Mesenchymal stem cell (in vitro differentiated cells and primary cell): ENCODE results near the gene MARVELD2.
"Not testable (repeated sequence)": the region's sequence is repeated elsewhere in the genome, so short reads cannot be mapped to it uniquely, and the experiment has no call there.

ENCODE experiments used
- DNase-seq: peaks from one replicate; pipeline ENCODE4 v3.0.0-alpha.2; 2013
- H2AFZ ChIP-seq: one replicate; pipeline ENCODE4 v1.6.1; 2013; ENCODE audit warnings: low read depth, mild to moderate bottlenecking, control low read depth, inconsistent platforms, low read length, moderate library complexity
- H2AK5ac ChIP-seq: 2 replicates; pipeline ENCODE4 v1.6.1; 2013; ENCODE audit warnings: low read length, moderate library complexity, mild to moderate bottlenecking, inconsistent platforms; ENCODE audit not compliant: severe bottlenecking
- H2BK120ac ChIP-seq: one replicate; pipeline ENCODE4 v1.6.1; 2013; ENCODE audit warnings: low read depth, mild to moderate bottlenecking, inconsistent platforms, low read length, moderate library complexity
- H2BK12ac ChIP-seq, 2 experiments: one replicate each; pipeline ENCODE4 v1.6.1; 2013; ENCODE audit warnings: inconsistent platforms in 2 of 2, low read length in 2 of 2, mild to moderate bottlenecking in 2 of 2, moderate library complexity in 2 of 2, control low read depth in 1 of 2
- H2BK15ac ChIP-seq: one replicate; pipeline ENCODE4 v1.6.1; 2013; ENCODE audit warnings: mild to moderate bottlenecking, low read depth, inconsistent platforms; ENCODE audit not compliant: poor library complexity, severe bottlenecking
- H2BK5ac ChIP-seq: 2 replicates; pipeline ENCODE4 v1.6.1; 2013; ENCODE audit warnings: low read depth, mild to moderate bottlenecking, low read length, control low read depth, inconsistent platforms; ENCODE audit not compliant: poor library complexity, severe bottlenecking
- H3K14ac ChIP-seq, 2 experiments: one replicate each; pipeline ENCODE4 v1.6.1; 2013; ENCODE audit warnings: inconsistent platforms in 2 of 2, low read length in 2 of 2, control low read depth in 1 of 2, mild to moderate bottlenecking in 1 of 2, moderate library complexity in 1 of 2
- H3K18ac ChIP-seq, 2 experiments: one replicate each; pipeline ENCODE4 v1.6.1; 2013; ENCODE audit warnings: inconsistent platforms in 2 of 2, low read length in 2 of 2, control low read depth in 1 of 2, low read depth in 1 of 2, mild to moderate bottlenecking in 1 of 2
- H3K23ac ChIP-seq, 2 experiments: one replicate each; pipeline ENCODE4 v1.6.1; 2013; ENCODE audit warnings: inconsistent platforms in 2 of 2, low read length in 2 of 2, mild to moderate bottlenecking in 2 of 2, moderate library complexity in 2 of 2, control low read depth in 1 of 2
- H3K27ac ChIP-seq: 2 replicates; pipeline ENCODE4 v1.5.1; 2013; ENCODE audit warnings: mild to moderate bottlenecking, moderate library complexity, low read length, control low read depth, inconsistent platforms; ENCODE audit not compliant: poor library complexity, severe bottlenecking
- H3K27me3 ChIP-seq, 2 experiments: 2 replicates each; pipeline versions ENCODE4 v1.6.1 to v1.7.0; 2013; ENCODE audit warnings: low read length in 2 of 2, mild to moderate bottlenecking in 2 of 2, moderate library complexity in 2 of 2, control low read depth in 1 of 2, inconsistent platforms in 1 of 2; ENCODE audit not compliant: control insufficient read depth in 1 of 2, insufficient read depth in 1 of 2
- H3K36me3 ChIP-seq, 2 experiments: 2 replicates each; pipeline versions ENCODE4 v1.6.1 to v1.7.0; 2013; ENCODE audit warnings: low read length in 2 of 2, control low read depth in 1 of 2, inconsistent platforms in 1 of 2, low read depth in 1 of 2, mild to moderate bottlenecking in 1 of 2; ENCODE audit not compliant: insufficient read depth in 2 of 2, control insufficient read depth in 1 of 2
- H3K4ac ChIP-seq, 2 experiments: one replicate each; pipeline ENCODE4 v1.6.1; 2013; ENCODE audit warnings: inconsistent platforms in 2 of 2, low read length in 2 of 2, mild to moderate bottlenecking in 2 of 2, moderate library complexity in 2 of 2, control low read depth in 1 of 2, low read depth in 1 of 2
- H3K4me1 ChIP-seq: 2 replicates; pipeline ENCODE4 v1.6.1; 2013; ENCODE audit warnings: low read depth, low read length, control low read depth; ENCODE audit not compliant: control insufficient read depth, insufficient read depth
- H3K4me2 ChIP-seq: 2 replicates; pipeline ENCODE4 v1.6.1; 2013; ENCODE audit warnings: low read length, mild to moderate bottlenecking, inconsistent platforms; ENCODE audit not compliant: poor library complexity, severe bottlenecking
- H3K4me3 ChIP-seq, 2 experiments: 2 replicates each; pipeline versions ENCODE4 v1.5.1 to v1.7.0; 2013; ENCODE audit warnings: low read length in 2 of 2, mild to moderate bottlenecking in 2 of 2, control low read depth in 1 of 2, low read depth in 1 of 2; ENCODE audit not compliant: insufficient read depth in 1 of 2
- H3K79me1 ChIP-seq: replicated peaks from 2 replicates; pipeline ENCODE4 v1.6.1; 2013; ENCODE audit warnings: mild to moderate bottlenecking, control low read depth, low read length, inconsistent platforms; ENCODE audit not compliant: poor library complexity, severe bottlenecking
- H3K9ac ChIP-seq: 2 replicates; pipeline ENCODE4 v1.7.0; 2013; ENCODE audit warnings: mild to moderate bottlenecking, low read length, moderate library complexity
- H3K9me3 ChIP-seq: 2 replicates; pipeline ENCODE4 v1.7.0; 2013; ENCODE audit warnings: mild to moderate bottlenecking, low read length; ENCODE audit not compliant: control insufficient read depth
- H4K8ac ChIP-seq: one replicate; pipeline ENCODE4 v1.6.1; 2013; ENCODE audit warnings: inconsistent platforms, mild to moderate bottlenecking, low read length, moderate library complexity
- H4K91ac ChIP-seq: one replicate; pipeline ENCODE4 v1.6.1; 2013; ENCODE audit warnings: mild to moderate bottlenecking, low read length, inconsistent platforms
- WGBS: methylation state at CpG from one replicate; pipeline ENCODE4 v1.1.7; 2013; ENCODE audit warnings: mixed read lengths; 5-methylcytosine and 5-hydroxymethylcytosine counted together

The MARVELD2 gene

DNA sequence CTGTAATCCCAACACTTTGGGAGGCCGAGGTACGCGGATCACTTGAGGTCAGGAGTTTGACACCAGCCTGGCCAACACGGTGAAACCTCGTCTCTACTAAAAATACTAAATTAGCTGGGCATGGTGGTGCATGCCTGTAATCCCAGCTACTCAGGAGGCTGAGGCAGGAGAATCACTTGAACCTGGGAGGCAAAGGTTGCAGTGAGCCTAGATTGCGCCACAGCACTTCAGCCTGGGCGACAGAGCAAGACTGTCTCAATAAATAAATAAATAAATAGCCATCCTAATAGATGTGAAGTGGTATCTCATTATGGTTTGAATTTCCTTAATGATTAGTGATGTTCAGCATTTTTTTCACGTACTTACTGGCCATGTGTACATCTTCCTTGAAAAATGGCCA lies 35.6 kb downstream of the MARVELD2 start:
- not testable (repeated sequence) for H3K27me3 ChIP-seq, H2AFZ ChIP-seq, H4K8ac ChIP-seq, H3K4me2 ChIP-seq, H2BK120ac ChIP-seq, H2BK12ac ChIP-seq, H3K9ac ChIP-seq, H4K91ac ChIP-seq, H3K4me3 ChIP-seq, H2BK5ac ChIP-seq, H3K18ac ChIP-seq, H3K4me1 ChIP-seq, H2BK15ac ChIP-seq, DNase-seq, H3K23ac ChIP-seq, H3K4ac ChIP-seq, H3K36me3 ChIP-seq, H3K27ac ChIP-seq, H3K14ac ChIP-seq, H2AK5ac ChIP-seq, H3K9me3 ChIP-seq, H3K79me1 ChIP-seq
- 99% methylated on average over 6 of the region's 8 CpGs for whole genome bisulfite sequencing

DNA sequence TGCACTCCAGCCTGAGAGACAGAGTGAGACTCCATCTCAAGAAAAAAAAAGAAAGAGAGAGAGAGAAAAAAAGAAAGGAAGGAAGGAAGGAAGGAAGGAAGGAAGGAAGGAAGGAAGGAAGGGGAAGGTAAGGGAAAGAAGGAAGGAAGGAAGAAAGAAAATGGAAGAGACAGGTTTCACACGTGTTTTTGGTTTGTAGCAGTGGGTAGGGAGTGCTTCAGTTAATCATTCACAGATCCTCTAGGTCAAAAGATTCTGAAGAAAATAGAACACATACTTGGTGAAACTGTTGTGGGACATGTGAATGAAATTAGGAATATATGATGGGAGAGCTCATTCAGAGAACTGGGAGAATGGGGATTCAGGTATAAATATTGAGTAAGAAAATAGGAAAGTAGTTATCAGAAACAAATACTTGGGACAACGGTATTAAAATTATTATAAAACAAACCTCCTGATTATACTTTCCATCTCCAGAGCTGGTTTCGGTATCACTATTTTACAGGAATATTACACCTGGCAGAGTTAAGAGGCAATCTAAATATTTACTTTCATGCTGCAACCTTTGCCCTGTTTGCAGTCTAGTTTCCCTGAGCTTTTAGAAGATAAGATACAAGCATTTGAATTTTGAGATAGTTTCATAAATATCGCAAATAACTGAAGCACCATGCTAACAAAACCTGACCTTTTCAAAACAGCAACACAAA lies 37.2 kb downstream of the MARVELD2 start:
- Histone ChIP-seq H3K27ac (no peak overlapping the region), H4K8ac (no peak overlapping the region), H3K4me2 (no peak overlapping the region), H2AK5ac (no peak overlapping the region), H3K4me1 (no peaks in the 10 kb centered on the region), H3K14ac (no peak overlapping the region), H2BK5ac (no peak overlapping the region), H2AFZ (no peak overlapping the region), H2BK12ac (no peak overlapping the region), H3K9ac (no peak overlapping the region), H2BK120ac (no peak overlapping the region), H3K23ac (no peak overlapping the region), H3K79me1 (no peaks in the 10 kb centered on the region), H3K9me3 (no peaks in the 10 kb centered on the region), H3K4me3 (no peak overlapping the region), H4K91ac (no peak overlapping the region), H3K36me3 (no peaks in the 10 kb centered on the region), H3K27me3 (no peaks in the 10 kb centered on the region), H2BK15ac (no peak overlapping the region), H3K4ac (no peak overlapping the region), H3K18ac (no peak overlapping the region)
- 96% methylated on average over 3 of the region's 4 CpGs for WGBS
- no peak for DNase-seq

DNA sequence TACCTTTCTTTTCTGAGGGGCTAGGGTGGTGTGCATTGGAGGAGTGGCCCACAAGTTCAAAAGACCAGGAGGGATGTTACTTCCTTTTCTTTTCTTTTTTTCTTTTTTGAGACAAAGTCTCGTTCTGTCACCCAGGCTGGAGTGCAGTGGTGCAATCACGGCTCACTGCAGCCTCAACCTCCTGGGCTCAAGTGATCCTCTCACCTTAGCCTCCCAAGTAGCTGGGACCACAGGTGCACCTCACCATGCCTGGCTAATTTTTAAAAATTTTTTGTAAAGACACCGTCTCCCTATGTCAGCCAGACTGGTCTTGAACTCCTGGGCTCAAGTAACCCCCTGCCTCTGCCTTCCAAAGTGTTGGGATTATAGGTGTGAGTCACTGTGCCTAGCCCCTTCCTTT lies 38.6 kb downstream of the MARVELD2 start:
- 95% methylated on average over 2 of the region's 3 CpGs for WGBS
- H4K8ac ChIP-seq, H3K36me3 ChIP-seq, H2BK15ac ChIP-seq, H3K14ac ChIP-seq, DNase-seq, H3K18ac ChIP-seq, H3K4me1 ChIP-seq, H3K4ac ChIP-seq, H3K79me1 ChIP-seq, H3K4me2 ChIP-seq, H2AK5ac ChIP-seq, H3K27ac ChIP-seq, H4K91ac ChIP-seq, H2BK120ac ChIP-seq, H2BK12ac ChIP-seq, H3K9ac ChIP-seq, H3K4me3 ChIP-seq, H2AFZ ChIP-seq, H3K27me3 ChIP-seq, H2BK5ac ChIP-seq, H3K9me3 ChIP-seq, H3K23ac ChIP-seq: not testable (repeated sequence)

DNA sequence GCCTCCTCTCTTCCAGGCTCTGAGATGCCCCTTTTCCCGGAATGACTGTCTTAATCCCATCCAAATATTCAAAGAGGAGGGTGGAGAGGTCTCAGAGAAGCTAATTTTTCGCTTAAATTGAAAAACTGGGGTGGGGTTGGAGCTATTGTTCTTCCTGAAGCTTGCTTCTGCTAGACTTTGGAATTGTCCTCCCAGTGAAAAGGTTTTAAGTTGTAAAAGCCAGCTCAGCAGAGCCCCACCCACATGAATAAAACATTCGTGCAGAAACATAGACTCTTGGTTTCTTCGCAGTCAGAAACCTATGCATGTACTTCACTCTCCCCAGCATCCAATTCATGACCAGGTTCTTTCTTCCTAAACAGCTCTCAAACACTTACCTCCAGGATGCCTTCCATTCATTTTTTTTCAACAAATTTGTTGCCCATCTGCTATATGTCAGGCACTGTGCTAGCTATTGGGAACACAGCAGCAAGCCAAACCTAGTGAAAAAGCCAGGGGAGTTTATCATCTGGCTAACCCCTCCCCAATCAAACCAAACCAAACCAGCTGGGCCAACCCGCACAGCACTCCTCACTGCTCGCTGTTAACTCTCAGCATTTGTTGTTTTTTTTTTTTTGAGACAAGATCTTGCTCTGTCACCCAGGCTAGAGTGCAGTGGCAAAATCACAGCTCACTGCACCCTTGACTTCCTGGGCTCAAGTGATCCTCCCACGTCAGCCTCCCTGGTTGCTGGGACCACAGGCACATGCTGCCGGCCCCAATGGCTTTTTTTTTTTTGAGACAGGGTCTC lies 39.7 kb downstream of the MARVELD2 start:
- H3K4me1 ChIP-seq: no peaks in the 10 kb centered on the region
- H3K18ac ChIP-seq: no peak overlapping the region
- no peak overlapping the region for H2BK120ac ChIP-seq
- H3K9me3 ChIP-seq: peaks cover 5% of the 10 kb centered on the region
- H2BK15ac ChIP-seq: no peak overlapping the region
- H2AK5ac ChIP-seq: no peak overlapping the region
- H3K36me3 ChIP-seq: no peaks in the 10 kb centered on the region
- H4K91ac ChIP-seq: no peak overlapping the region
- H3K4me3 ChIP-seq: no peak overlapping the region
- H3K4me2 ChIP-seq: no peak overlapping the region
- no peak overlapping the region for H2BK12ac ChIP-seq
- no peaks in the 10 kb centered on the region for H3K27me3 ChIP-seq
- H3K79me1 ChIP-seq: no peaks in the 10 kb centered on the region
- WGBS: 93% methylated on average over 7 of the region's 8 CpGs
- H3K23ac ChIP-seq: no peak overlapping the region
- H2BK5ac ChIP-seq: no peak overlapping the region
- no peak overlapping the region for H3K4ac ChIP-seq
- no peak overlapping the region for H3K14ac ChIP-seq
- no peak overlapping the region for H2AFZ ChIP-seq
- no peak overlapping the region for H3K27ac ChIP-seq
- DNase-seq: no peak
- no peak overlapping the region for H4K8ac ChIP-seq
- no peak overlapping the region for H3K9ac ChIP-seq
